Fibroblast of peridontal ligament (primary cell): ENCODE results near the gene ELMO3.

ENCODE experiments used
- DNase-seq: peaks from one replicate; pipeline ENCODE4 v3.0.0-alpha.2; 2010; ENCODE audit errors: extremely low read depth

Gene ELMO3

GRCh38 chr16:67183284-67183626 is 15.7 kb upstream of the ELMO3 start:
- no peak for DNase-seq

- peak; percentile 96 for DNase-seq
Observed at GRCh38 chr16:67183627-67184452, 15.1 kb upstream of the ELMO3 start, which contains the start of gene MATCAP1. TSS of gene MATCAP1 (minus strand) at chr16:67183963. CDS start at chr16:67180610, 3,353 bp downstream.

DNA sequence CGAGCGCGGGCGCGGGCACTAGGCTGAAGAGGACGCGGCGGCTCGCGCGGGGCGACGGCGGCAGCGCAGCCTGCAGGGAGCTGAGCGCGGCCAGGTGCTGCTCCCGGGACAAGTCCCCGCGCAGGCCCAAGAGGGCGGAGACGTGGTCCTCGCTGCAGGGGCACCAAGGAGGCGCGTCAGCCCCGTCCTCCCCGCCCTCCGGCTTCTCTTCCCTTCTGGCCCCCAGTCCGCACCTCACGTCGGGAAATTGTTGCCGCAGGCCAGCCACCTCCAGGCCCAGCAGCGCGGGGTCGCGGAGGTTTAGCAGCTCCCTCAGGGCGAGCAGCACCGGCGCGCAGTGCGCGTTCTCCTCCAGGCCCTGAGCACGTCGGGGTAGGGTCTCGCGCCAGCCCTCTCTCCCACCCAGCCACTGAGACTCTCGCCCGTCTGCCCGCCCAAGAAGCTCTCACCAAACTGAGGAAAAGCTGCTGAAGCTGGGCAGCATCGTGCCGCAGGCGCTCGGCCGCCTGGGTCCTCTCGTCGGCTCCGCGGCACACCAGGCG is 14.4 kb upstream of the ELMO3 start:
- no peak for DNase-seq

DNA sequence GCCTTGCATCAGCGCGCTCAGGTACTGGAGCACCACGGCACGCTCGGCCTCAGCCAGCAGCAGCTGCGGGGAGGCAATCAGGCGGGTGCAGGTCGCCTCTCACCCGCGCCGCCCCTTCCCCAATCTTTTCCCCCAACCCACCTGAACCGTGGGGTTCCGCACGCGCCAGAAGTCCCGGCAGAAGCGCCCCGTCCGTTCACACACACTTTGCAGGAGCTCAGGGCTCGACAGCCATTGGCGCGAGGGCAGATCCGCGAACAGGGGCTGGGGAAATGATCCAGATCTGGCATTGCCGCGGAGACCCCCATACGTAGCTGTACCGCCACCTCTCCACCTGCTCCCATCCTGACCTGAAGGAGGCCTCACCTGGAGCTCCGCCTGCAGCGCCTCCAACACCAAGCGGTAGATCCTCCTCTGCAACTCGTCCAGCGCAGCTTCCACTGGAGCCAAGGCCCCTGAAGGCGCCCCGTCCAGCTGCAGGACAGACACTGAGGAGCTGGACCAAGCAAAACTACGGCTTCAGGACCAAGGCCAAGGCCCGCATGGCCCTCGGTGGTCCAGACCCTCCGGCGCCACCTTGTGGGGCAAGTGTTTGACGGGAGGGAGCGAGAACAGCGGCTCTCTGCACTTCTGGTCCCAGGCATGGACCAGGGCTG is 13.8 kb upstream of the ELMO3 start:
- peak; percentile 92 for DNase-seq

DNA sequence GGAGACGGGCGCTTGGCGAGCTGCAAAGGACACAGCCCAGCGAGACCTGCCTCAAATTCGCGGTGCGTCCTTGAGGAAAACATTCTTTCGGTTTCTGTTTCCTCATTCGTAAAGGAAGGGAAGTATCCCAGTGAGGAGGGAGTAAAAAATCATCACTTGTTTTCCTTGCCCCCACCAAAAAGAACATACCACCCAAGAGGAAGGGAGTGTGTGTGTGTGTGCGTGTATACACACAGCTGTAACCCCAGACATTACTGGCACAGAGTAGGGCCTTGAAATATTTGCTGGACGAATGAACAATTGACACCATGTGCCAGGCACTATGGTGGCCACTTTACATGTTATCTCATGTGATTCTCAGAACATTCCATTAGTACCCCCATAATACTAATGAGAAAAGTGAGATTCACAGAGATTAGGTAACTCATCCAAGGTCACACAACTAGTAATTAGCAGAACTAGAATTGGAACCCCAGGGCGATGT is 13.2 kb upstream of the ELMO3 start:
- no peak for DNase-seq

- DNase-seq: peak; percentile 48
Observed at GRCh38 chr16:67186550-67186950, 12.4 kb upstream of the ELMO3 start.

GRCh38 chr16:67187175-67187890 is 11.6 kb upstream of the ELMO3 start:
- DNase-seq: no peak

DNA sequence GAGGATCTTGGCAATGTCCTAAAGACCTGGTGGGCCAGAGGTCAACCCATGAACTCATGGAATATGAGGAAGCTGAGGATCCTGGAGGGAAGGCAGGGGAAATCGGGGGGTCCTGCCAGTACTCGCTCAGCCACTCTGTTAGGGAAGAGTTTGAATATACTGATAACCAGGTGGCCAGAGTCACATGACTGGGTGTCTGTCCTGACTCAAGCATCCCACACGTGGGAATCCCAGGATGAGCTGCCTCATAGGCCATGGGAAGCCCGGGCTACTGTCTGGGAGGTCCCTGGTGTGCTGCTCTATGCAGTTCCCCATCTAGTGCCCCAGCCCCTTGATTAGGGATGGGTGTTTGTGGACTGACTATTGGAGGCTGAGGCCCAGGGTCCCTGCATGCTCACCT is 10.6 kb upstream of the ELMO3 start:
- DNase-seq: no peak

DNA sequence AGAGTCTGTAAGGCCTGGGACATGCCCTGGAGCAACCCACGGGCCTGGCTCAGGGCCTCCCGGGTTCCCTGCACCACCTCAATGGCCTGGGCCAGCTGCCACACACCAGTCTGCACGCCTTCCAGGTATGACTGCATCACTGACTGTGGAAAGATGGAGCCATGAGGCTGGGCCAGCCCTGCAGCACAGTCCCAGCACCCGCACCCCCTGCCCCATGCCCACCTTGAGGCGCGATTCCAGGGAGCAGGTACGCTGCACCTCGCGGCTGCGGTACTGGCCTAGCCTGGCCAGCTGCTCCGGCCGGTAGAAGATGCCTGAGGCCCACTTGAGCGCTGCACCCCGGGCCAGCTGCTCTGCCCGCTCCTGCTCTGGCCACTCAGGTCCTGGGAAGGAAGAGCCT is 10.1 kb upstream of the ELMO3 start:
- no peak for DNase-seq

GRCh38 chr16:67190041-67190440 is 8.9 kb upstream of the ELMO3 start, which contains the start of gene EXOC3L1:
TSS of gene EXOC3L1 (minus strand) at chr16:67190136. CDS start at chr16:67189676, 460 bp downstream.
- DNase-seq: no peak

DNA sequence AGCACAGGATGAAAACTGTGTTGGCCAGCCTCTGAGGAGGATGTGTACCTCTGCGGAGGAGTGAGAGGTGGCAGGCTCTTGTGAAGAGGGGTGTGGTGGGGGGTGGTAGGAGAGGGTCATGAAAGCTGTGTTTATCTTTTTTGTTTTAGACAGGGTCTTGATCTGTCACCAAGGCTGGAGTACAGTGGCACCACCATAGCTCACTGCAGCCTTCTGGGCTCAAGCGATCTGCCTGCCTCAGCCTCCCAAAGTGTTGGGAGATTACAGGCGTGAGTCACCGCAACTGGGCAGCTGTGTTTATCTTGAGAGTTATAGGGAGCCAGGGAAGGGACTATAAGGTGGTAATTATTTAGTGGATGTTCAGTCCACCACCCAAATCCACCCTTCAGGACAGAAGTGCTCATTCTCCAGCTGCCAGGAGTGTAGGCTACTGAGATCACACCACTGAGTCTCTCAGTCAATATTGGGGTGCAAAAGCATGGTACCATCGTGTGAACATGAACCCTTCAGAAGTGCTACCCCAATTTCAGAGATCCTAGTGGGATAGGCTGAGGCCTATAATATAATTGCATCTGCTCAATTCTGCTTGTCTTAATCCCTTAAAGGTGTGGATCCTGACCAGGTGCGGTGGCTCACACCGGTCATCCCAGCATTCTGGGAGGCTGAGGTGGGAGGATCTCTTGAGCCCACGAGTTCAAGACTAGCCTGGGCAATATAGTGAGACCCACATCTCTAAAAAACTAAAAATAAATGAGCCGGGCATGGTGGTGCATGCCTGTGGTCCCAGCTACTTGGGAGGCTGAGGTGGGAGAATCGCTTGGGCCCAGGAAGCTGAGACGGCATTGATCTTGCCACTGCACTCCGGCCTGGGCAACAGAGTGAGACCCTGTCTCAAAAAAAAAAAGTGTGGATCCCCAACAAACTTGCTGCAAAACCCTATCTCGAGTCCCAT is 8.2 kb upstream of the ELMO3 start:
- DNase-seq: peak; percentile 30

- no peak for DNase-seq
Observed at GRCh38 chr16:67191411-67191994, 7.4 kb upstream of the ELMO3 start.

- peak; percentile 90 for DNase-seq
Observed at GRCh38 chr16:67191995-67192681, 6.8 kb upstream of the ELMO3 start, which contains the start of gene E2F4. TSS of gene E2F4 (plus strand) at chr16:67192155. CDS start at chr16:67192228, 73 bp downstream.

- DNase-seq: no peak
Observed at GRCh38 chr16:67192781-67193361, 6.1 kb upstream of the ELMO3 start.

DNA sequence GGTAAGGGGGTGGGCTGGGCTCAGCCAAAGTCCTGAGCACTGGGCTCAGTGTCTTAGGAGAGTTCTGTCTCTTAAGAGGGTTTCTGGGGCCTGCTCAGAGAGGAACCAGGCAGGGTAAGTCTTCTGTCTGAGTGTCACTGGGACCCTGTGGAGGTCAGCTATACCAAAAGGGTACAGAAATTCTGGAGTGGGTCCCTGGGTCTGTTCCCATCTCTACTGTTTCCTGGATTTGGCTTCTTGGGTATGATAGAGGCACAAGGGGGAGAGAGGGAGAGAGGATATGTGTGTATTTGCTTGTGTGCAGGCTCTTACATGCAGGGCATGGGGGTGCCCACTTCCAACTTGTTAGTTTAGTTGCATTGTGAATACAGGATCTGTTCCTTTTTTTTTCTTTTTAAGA is 5.4 kb upstream of the ELMO3 start:
- DNase-seq: no peak

- no peak for DNase-seq
Observed at GRCh38 chr16:67194260-67194659, 4.7 kb upstream of the ELMO3 start.

DNA sequence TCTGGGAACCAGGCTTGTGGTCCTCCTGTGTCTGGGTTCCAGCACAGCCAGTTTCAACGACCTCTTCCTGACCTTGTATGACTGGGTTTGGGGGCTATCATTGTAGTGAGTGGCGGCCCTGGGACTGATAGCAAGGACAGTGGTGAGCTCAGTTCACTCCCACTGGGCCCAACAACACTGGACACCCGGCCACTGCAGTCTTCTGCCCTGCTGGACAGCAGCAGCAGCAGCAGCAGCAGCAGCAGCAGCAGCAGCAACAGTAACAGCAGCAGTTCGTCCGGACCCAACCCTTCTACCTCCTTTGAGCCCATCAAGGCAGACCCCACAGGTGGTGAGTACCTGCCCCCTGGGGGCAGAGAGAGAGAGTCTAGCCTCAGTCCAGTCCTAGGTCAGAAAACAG is 3.3 kb upstream of the ELMO3 start:
- DNase-seq: no peak

DNA sequence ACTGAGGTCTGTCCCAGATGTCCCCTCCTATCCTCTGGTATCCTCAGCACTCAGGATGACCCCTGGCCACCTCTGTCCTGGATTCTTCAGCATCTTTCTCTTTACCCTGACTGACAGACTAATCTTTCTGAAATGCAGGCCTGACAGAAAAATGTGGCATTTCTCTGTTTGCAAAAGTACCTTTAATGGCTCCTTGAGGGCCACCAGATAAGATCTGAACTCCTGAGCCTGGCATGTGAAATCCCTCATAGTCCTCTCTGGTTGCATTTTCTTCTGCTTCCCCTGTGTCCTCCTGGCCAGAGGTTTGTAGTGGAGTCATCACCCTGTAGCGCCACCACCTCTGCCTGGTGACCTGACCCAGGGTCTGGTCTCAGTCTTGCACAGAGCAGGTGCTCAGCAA is 2.0 kb upstream of the ELMO3 start:
- DNase-seq: no peak

GRCh38 chr16:67197704-67198103 is 1.2 kb upstream of the ELMO3 start:
- no peak for DNase-seq
